HepG2 (cell line): ENCODE data around the gene MTHFD2L. TPM values are rescaled to one million over a fixed set of nuclear protein-coding genes. Genes with fewer than 3 reads are reported as not detected.
A peak's percentile ranks its signal among the peaks of the same experiment; 100 is the strongest.

Experiments
- AHDC1 ChIP-seq: sonication (generic); formaldehyde crosslinking; IDR thresholded peaks from 2 replicates; pipeline ENCODE4 v1.5.1; 2020; ENCODE audit warnings: mild to moderate bottlenecking, missing genetic modification reagents, borderline replicate concordance
- ATF1 ChIP-seq: IDR thresholded peaks from 2 replicates; pipeline ENCODE4 v1.6.1; 2016; ENCODE audit warnings: mild to moderate bottlenecking, control low read depth
- BATF2 ChIP-seq: sonication (generic); formaldehyde crosslinking; IDR thresholded peaks from 2 replicates; pipeline ENCODE4 v1.8.0; 2022; ENCODE audit warnings: mild to moderate bottlenecking, missing genetic modification reagents, moderate library complexity
- CREB1 ChIP-seq, 2 experiments: fragments of 450-650 bp in 1 of 2; IDR thresholded peaks; 2 replicates each; pipeline ENCODE4 v1.6.1; 2016 to 2017; ENCODE audit warnings: control low read depth in 1 of 2, mild to moderate bottlenecking in 1 of 2, missing compliant biosample characterization in 1 of 2, missing genetic modification characterization in 1 of 2
- FOXA1 ChIP-seq, 2 experiments: fragments of 450-650 bp in 1 of 2; sonication (generic) in 1 of 2; formaldehyde crosslinking in 1 of 2; IDR thresholded peaks; 2 replicates each; pipeline versions ENCODE4 v1.4.0 to v1.6.1; 2016 to 2020; ENCODE audit warnings: missing genetic modification reagents in 1 of 2
- NFKBIZ ChIP-seq: IDR thresholded peaks from 2 replicates; pipeline ENCODE4 v1.6.1; 2018; ENCODE audit warnings: missing genetic modification reagents, missing compliant biosample characterization
- SCMH1 ChIP-seq: sonication (generic); formaldehyde crosslinking; IDR thresholded peaks from 2 replicates; pipeline ENCODE4 v1.9.0; 2021; ENCODE audit warnings: missing genetic modification reagents, mild to moderate bottlenecking, borderline replicate concordance
- TCF12 ChIP-seq, 2 experiments: fragments of 450-650 bp in 1 of 2; sonication (generic) in 1 of 2; formaldehyde crosslinking in 1 of 2; IDR thresholded peaks; 2 replicates each; pipeline versions ENCODE4 v1.6.1 to v1.8.0; 2017 to 2022; ENCODE audit warnings: antibody characterized with exemption in 1 of 2, mild to moderate bottlenecking in 1 of 2, missing genetic modification reagents in 1 of 2, moderate library complexity in 1 of 2
- ZNF224 ChIP-seq: sonication (generic); formaldehyde crosslinking; IDR thresholded peaks from 2 replicates; pipeline ENCODE4 v1.5.0; 2020; ENCODE audit warnings: mild to moderate bottlenecking, missing genetic modification reagents
- ZNF496 ChIP-seq: sonication (generic); formaldehyde crosslinking; IDR thresholded peaks from 2 replicates; pipeline ENCODE4 v1.8.1; 2023; ENCODE audit warnings: mild to moderate bottlenecking, moderate library complexity, missing genetic modification reagents; ENCODE audit not compliant: insufficient replicate concordance
- ZNF646 ChIP-seq: sonication (generic); formaldehyde crosslinking; IDR thresholded peaks from 2 replicates; pipeline ENCODE4 v1.9.0; 2021; ENCODE audit warnings: mild to moderate bottlenecking, missing genetic modification reagents
- ZSCAN21 ChIP-seq: sonication (generic); formaldehyde crosslinking; IDR thresholded peaks from 2 replicates; pipeline ENCODE4 v1.8.0; 2022; ENCODE audit warnings: mild to moderate bottlenecking, missing genetic modification reagents, moderate library complexity, borderline replicate concordance
- polyA plus RNA-seq, 8 experiments: library from polyadenylated mRNA; depleted of rRNA in 3 of 8; stranded (reverse) in 7 of 8; unstranded in 1 of 8; fragments of >200 nt; fragmentation: Illumina TruSeq in 4 of 8; extraction: Trizol in 4 of 8; gene quantifications; 2 replicates each; pipeline versions ENCODE4 v1.2.1 to v1.2.3, GENCODE V29; 2011 to 2016; ENCODE audit warnings: low read depth in 4 of 8, missing spikeins in 1 of 8, mixed read lengths in 1 of 8; ENCODE audit not compliant: insufficient read depth in 1 of 8
- total RNA-seq, 5 experiments: library from RNA; depleted of rRNA; stranded (reverse); fragments of >200 nt; fragmentation: Illumina TruSeq; extraction: Trizol; gene quantifications; 2 replicates each; pipeline ENCODE4 v1.2.3, GENCODE V29; 2016; ENCODE audit warnings: low read depth in 1 of 5

The MTHFD2L gene
- total and polyA plus RNA-seq, 2 of the 13 experiments (the other 11 are each of a cell fraction or from before 2014, with no cell fraction given) = 10.5 to 14.9 TPM

GRCh38 chr4:74157561-74158465 lies at the start of gene MTHFD2L (continued):
- TF ChIP-seq BATF2 (CRISPR knock-in tag) = 0 out of 2 replicates have a peak, but pooled peaks have one; percentile 33
- TF ChIP-seq ZNF496 (CRISPR knock-in tag) = no peak
- no peak for TF ChIP-seq ATF1 (CRISPR knock-in tag)
- no peak for TF ChIP-seq FOXA1 (IDR thresholded peaks at IDR 0.05)
- 0 out of 2 replicates have a peak, but pooled peaks have one; percentile 11 for TF ChIP-seq FOXA1 (CRISPR knock-in tag; IDR thresholded peaks at IDR 0.05)
- no peak for TF ChIP-seq TCF12 (IDR thresholded peaks at IDR 0.05)
- TF ChIP-seq TCF12 (CRISPR knock-in tag; IDR thresholded peaks at IDR 0.05) = no peak
- no peak for TF ChIP-seq ZNF224 (CRISPR knock-in tag)
- peak; percentile 53; the same call in 1 of the 2 replicates for TF ChIP-seq NFKBIZ (CRISPR knock-in tag)
- no peak for TF ChIP-seq SCMH1 (CRISPR knock-in tag)
- TF ChIP-seq ZNF646 = peak; percentile 43; the same call in 1 of the 2 replicates
- peak; percentile 61; the same call in 1 of the 2 replicates for TF ChIP-seq ZSCAN21 (CRISPR knock-in tag)
- no peak for TF ChIP-seq CREB1 (IDR thresholded peaks at IDR 0.05)
- no peak for TF ChIP-seq CREB1 (CRISPR knock-in tag; IDR thresholded peaks at IDR 0.05)
- TF ChIP-seq AHDC1 = peak; percentile 83; the same call in 1 of the 2 replicates
